Vagina (tissue), 2 donors: Measurements from ENCODE around the gene RBM15B.

Experiments
- CTCF ChIP-seq, 3 experiments: fragments of 450-650 bp in 2 of 3; fragments of 200-600 bp in 1 of 3; sonication (generic) in 1 of 3; IDR thresholded peaks; one replicate each; pipeline ENCODE4 v1.5.1; 2017 to 2019; ENCODE audit warnings: antibody characterized with exemption in 3 of 3, mild to moderate bottlenecking in 2 of 3, moderate library complexity in 2 of 3
- POLR2A ChIP-seq, 2 donors: fragments of 450-650 bp; IDR thresholded peaks; one replicate each; pipeline ENCODE4 v1.6.1; 2017; ENCODE audit warnings: antibody characterized with exemption in 2 of 2, mild to moderate bottlenecking in 2 of 2, moderate library complexity in 2 of 2
- POLR2AphosphoS5 ChIP-seq, 2 donors: sonication (generic); formaldehyde crosslinking; IDR thresholded peaks; one replicate each; pipeline ENCODE4 v1.9.0; 2017; ENCODE audit warnings: antibody characterized with exemption in 2 of 2, mild to moderate bottlenecking in 2 of 2, low read depth in 1 of 2; ENCODE audit not compliant: insufficient read depth in 1 of 2

DNA sequence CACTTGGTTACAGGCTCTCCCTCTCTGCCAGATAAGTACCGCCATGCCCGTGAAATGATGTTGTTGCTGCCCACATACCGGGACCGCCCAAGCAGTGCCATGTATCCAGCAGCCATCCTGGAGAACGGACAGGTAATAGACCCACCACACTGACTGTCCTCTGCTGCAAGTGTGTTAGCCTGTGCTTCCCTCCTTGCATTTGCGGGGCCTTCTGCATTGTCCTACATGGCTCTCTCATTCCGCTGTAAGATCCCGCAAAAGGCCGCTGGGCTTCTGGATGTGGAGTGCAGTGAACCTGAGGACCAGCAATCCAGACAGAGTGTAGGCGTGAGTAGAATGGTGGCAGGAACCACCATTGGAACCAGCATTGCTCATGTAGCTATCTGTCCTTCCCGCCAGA lies 16.6 kb upstream of the RBM15B start:
- TF ChIP-seq POLR2A (IDR thresholded peaks at IDR 0.05) (no peak), CTCF (IDR thresholded peaks at IDR 0.05) (no peak), POLR2AphosphoS5 (IDR thresholded peaks at IDR 0.05; ENCODE audit: insufficient read depth in 1 of 2, low read depth in 1 of 2) (no peak)
